K562 (cell line): ENCODE results near the gene PLEKHA6. TPM values are rescaled to one million over a fixed set of nuclear protein-coding genes. Genes with fewer than 3 reads are reported as not detected.

ENCODE experiments used
- ATAC-seq: fragments of 200-7000 bp; cut with Tn5 transposase; 3 replicates; pipeline ENCODE4 v1.9.1; 2020; ENCODE audit warnings: moderate library complexity
- BruUV-seq: library from RNA; stranded (reverse); fragments of 400-500 nt; replicated peaks from 2 replicates; lab custom pipeline; 2021; lab: Mats Ljungman, UMichigan
- CTCF ChIA-PET: fragments of 300-600 bp; formaldehyde crosslinking; extraction: SDS; loops from one replicate; lab custom pipeline; 2021; ENCODE audit warnings: low intra/inter-chr PET ratio; lab: Yijun Ruan, JAX
- POLR2A ChIA-PET: fragments of 300-600, 350-650 bp; sonication (Branson Sonifier 250); formaldehyde crosslinking; extraction: SDS; loops from one replicate; lab custom pipeline; 2021; ENCODE audit warnings: antibody characterized with exemption, inconsistent platforms; lab: Yijun Ruan, JAX
- DNase-seq, 4 experiments: peaks; one replicate each; pipeline versions ENCODE4 v3.0.0 to v3.0.0-alpha.2; 2011 to 2018; ENCODE audit warnings: low spot score in 3 of 4, mixed read lengths in 3 of 4; ENCODE audit errors: extremely low read depth in 1 of 4
- FAIRE-seq: peaks from 2 replicates; lab custom pipeline; 2011; peaks lifted over from hg19 to GRCh38; lab: Jason Lieb, UNC
- H2AFZ ChIP-seq: 2 replicates; pipeline ENCODE4 v1.6.0; 2011; ENCODE audit warnings: low read depth, low read length, control low read depth, inconsistent platforms
- H3K27ac ChIP-seq: fragments of 200-600 bp; 3 replicates; pipeline ENCODE4 v1.8.0; 2011; ENCODE audit warnings: low read depth, mild to moderate bottlenecking, control low read depth, inconsistent platforms, low read length, moderate library complexity, mixed read lengths; ENCODE audit errors: extremely low read depth
- H3K27me3 ChIP-seq, 2 experiments: fragments of 300-600 bp in 1 of 2; 2 replicates in 1 of 2; 3 replicates in 1 of 2; pipeline versions ENCODE4 v1.6.0 to v1.8.0; 2011; ENCODE audit warnings: inconsistent platforms in 2 of 2, low read length in 2 of 2, mild to moderate bottlenecking in 1 of 2, mixed read lengths in 1 of 2, moderate library complexity in 1 of 2; ENCODE audit not compliant: control insufficient read depth in 2 of 2, insufficient read depth in 2 of 2
- H3K36me3 ChIP-seq: fragments of 300-600 bp; 3 replicates; pipeline ENCODE4 v1.8.0; 2011; ENCODE audit warnings: mild to moderate bottlenecking, low read length, inconsistent platforms; ENCODE audit not compliant: control insufficient read depth, insufficient read depth
- H3K4me1 ChIP-seq, 2 experiments: fragments of 200-600 bp in 1 of 2; replicated peaks in 1 of 2; 2 replicates in 1 of 2; 3 replicates in 1 of 2; pipeline versions ENCODE4 v1.5.1 to v1.8.0; 2011; ENCODE audit warnings: inconsistent platforms in 2 of 2, low read length in 2 of 2, mild to moderate bottlenecking in 1 of 2, mixed read lengths in 1 of 2, moderate library complexity in 1 of 2; ENCODE audit not compliant: control insufficient read depth in 2 of 2, insufficient read depth in 2 of 2
- H3K4me2 ChIP-seq: 2 replicates; pipeline ENCODE4 v1.6.1; 2011; ENCODE audit warnings: low read length, control low read depth, inconsistent platforms, mixed read lengths; ENCODE audit not compliant: insufficient read depth
- H3K4me3 ChIP-seq: fragments of 200-600 bp; sonication (generic), shearing (Covaris generic); 2 replicates; pipeline ENCODE4 v1.5.1; 2016; ENCODE audit warnings: control low read depth, inconsistent platforms
- H3K79me2 ChIP-seq: fragments of 200-600 bp; 3 replicates; pipeline ENCODE4 v1.8.0; 2011; ENCODE audit warnings: low read length, inconsistent platforms; ENCODE audit not compliant: control insufficient read depth, insufficient read depth
- H3K9ac ChIP-seq, 2 experiments: 2 replicates each; pipeline versions ENCODE4 v1.6.0 to v1.6.1; 2011; ENCODE audit warnings: low read depth in 2 of 2, low read length in 2 of 2, control low read depth in 1 of 2, inconsistent platforms in 1 of 2, mild to moderate bottlenecking in 1 of 2, mixed read lengths in 1 of 2; ENCODE audit not compliant: insufficient read depth in 1 of 2
- H3K9me1 ChIP-seq: one replicate; pipeline ENCODE4 v1.6.0; 2011; ENCODE audit warnings: inconsistent platforms, mild to moderate bottlenecking, low read length, moderate library complexity; ENCODE audit not compliant: control insufficient read depth, insufficient read depth
- H3K9me3 ChIP-seq: replicated peaks from 2 replicates; pipeline ENCODE4 v1.5.1; 2011; ENCODE audit warnings: low read depth, low read length, inconsistent platforms; ENCODE audit not compliant: control insufficient read depth, insufficient read depth
- H4K20me1 ChIP-seq: replicated peaks from 2 replicates; pipeline ENCODE4 v1.6.1; 2011; ENCODE audit warnings: low read length, inconsistent platforms, mixed read lengths; ENCODE audit not compliant: control insufficient read depth, insufficient read depth
- ETV1 ChIP-seq: fragments of 450-650 bp; conservative IDR thresholded peaks from 2 replicates; pipeline ENCODE4 v1.6.1; 2016; ENCODE audit warnings: missing genetic modification characterization, control low read depth, low read depth, missing compliant biosample characterization
- KDM4B ChIP-seq, 2 experiments: fragments of 450-650 bp in 1 of 2; sonication (generic) in 1 of 2; IDR thresholded peaks; 2 replicates each; pipeline ENCODE4 v1.6.1; 2016 to 2017; ENCODE audit warnings: borderline replicate concordance in 2 of 2, antibody characterized with exemption in 1 of 2, low read depth in 1 of 2, mild to moderate bottlenecking in 1 of 2
- LEF1 ChIP-seq: fragments of 450-650 bp; IDR thresholded peaks from 2 replicates; pipeline ENCODE4 v1.6.1; 2016; ENCODE audit warnings: mild to moderate bottlenecking
- RUNX1 ChIP-seq: sonication (generic); IDR thresholded peaks from 2 replicates; pipeline ENCODE4 v1.6.1; 2016; ENCODE audit warnings: antibody characterized with exemption, low read depth
- SAFB2 ChIP-seq: fragments of 200-400 bp; formaldehyde crosslinking; IDR thresholded peaks from 2 replicates; pipeline ENCODE4 v1.6.1; 2018; ENCODE audit warnings: borderline replicate concordance, low read length, low read depth, moderate library complexity; ENCODE audit not compliant: severe bottlenecking
- TRIM25 ChIP-seq: fragments of 450-650 bp; IDR thresholded peaks from 2 replicates; pipeline ENCODE4 v1.7.0; 2016; ENCODE audit warnings: borderline replicate concordance
- TSC22D4 ChIP-seq: fragments of 450-650 bp; IDR thresholded peaks from 2 replicates; pipeline ENCODE4 v1.6.1; 2016; ENCODE audit warnings: missing genetic modification characterization, missing biosample characterization, control low read depth
- ZNF224 ChIP-seq: sonication (generic); formaldehyde crosslinking; IDR thresholded peaks from 2 replicates; pipeline ENCODE4 v1.8.0; 2022; ENCODE audit warnings: mild to moderate bottlenecking, missing genetic modification reagents
- WGBS: fragments of 100-300 bp; shearing (Covaris generic); methylation state at CpG from one replicate; pipeline ENCODE4 v1.1.6; 2016; ENCODE audit warnings: low coverage, mixed read lengths; ENCODE audit not compliant: insufficient coverage; ENCODE audit errors: missing lambda C conversion rate; 5-methylcytosine and 5-hydroxymethylcytosine counted together
- in situ Hi-C: fragments of 300-500 bp; cut with MboI; formaldehyde crosslinking; loops from 4 replicates; pipeline ENCODE4 v1.15.0; 2018; ENCODE audit warnings: inconsistent platforms, mixed read lengths
- intact Hi-C: fragments of 100-400 bp; cut with micrococcal nuclease; formaldehyde crosslinking; loops from 2 replicates; pipeline ENCODE4 v1.14.2; 2022
- polyA plus RNA-seq, 8 experiments: library from polyadenylated mRNA; depleted of rRNA in 4 of 8; stranded (reverse) in 5 of 8; unstranded in 3 of 8; fragments of >200 nt; fragmentation: Nextera tagmentation in 2 of 8; fragmentation: Illumina TruSeq in 1 of 8; extraction: Ambion mirVana in 2 of 8; extraction: Trizol in 1 of 8; gene quantifications; 2 replicates each; pipeline versions ENCODE4 v1.2.1 to v1.2.3, GENCODE V29; 2011 to 2014; ENCODE audit warnings: inconsistent platforms in 1 of 8, missing spikeins in 1 of 8
- total RNA-seq, 7 experiments: library from RNA; depleted of rRNA in 6 of 7; stranded (reverse); fragments of >200 nt in 6 of 7; fragmentation: Illumina TruSeq in 2 of 7; extraction: Trizol in 2 of 7; gene quantifications; 2 replicates each; pipeline versions ENCODE4 v1.2.1 to v1.2.3, GENCODE V29; 2011 to 2021; ENCODE audit warnings: low replicate concordance in 1 of 7
- TF ChIP-seq, protein P1 (sequence below), 2 experiments: fragments of 450-650 bp in 1 of 2; sonication (generic) in 1 of 2; formaldehyde crosslinking in 1 of 2; IDR thresholded peaks in 1 of 2; conservative IDR thresholded peaks in 1 of 2; 2 replicates each; pipeline versions ENCODE4 v1.6.1 to v1.8.1; 2016 to 2023; ENCODE audit warnings: mild to moderate bottlenecking in 2 of 2, moderate library complexity in 2 of 2, inconsistent platforms in 1 of 2, missing genetic modification reagents in 1 of 2

PLEKHA6 gene
- total and polyA plus RNA-seq, 9 of the 15 experiments (the other 6 are each of a cell fraction or from before 2014, with no cell fraction given): under 0.01 to 0.33 (median 0.01) TPM; not detected in 4

DNA sequence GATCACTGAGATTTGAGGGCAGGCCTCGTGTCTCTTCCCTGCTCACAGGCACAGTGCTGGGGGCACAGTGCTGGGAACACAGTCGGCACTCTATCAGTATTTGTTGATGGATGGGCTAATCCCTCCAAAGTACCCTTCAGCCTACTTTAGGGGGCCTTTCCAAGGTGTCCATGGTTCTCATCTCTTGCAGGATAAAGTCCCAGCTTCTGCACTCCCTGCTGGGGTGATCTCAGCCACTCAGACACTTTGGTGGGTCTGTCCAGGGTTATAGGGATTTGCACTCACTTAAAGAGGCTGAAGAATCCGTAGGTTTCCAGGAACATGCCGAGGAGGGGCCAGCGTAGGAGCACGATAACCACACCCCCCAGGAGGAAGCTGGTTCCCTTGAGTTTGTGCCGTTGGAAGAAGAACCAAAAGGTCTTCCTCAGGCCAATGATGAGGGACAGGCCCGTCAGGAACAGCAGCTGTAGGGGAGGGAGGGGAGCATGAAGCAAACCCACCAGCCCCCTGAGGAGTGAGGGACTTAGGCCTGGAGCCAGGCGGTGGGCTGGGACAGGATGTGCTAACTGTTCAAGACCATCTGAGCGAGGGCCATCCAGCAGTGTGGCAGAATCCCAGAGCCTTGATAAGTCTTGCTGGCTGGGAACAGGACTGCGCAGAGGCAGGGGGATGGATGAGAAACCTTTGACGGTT is 158.2 kb downstream of the PLEKHA6 start:
- 0% methylated on average over 12 of the region's 12 CpGs for whole genome bisulfite sequencing
- in situ Hi-C loops: no loop called here
- no TSS peak for BruUV-seq
- ATAC-seq: no peak
- intact Hi-C loops: no loop called here
- Histone ChIP-seq H3K36me3 (no peaks in the 10 kb centered on the region), H3K4me1 (no peaks in the 10 kb centered on the region)
- TF ChIP-seq ETV1 (tag) (no peak), TRIM25 (no peak), LEF1 (no peak), RUNX1 (no peak), KDM4B (IDR thresholded peaks at IDR 0.05; ENCODE audit: borderline replicate concordance in 2 of 2, low read depth in 1 of 2) (no peak), SAFB2 (no peak), ZNF224 (CRISPR knock-in tag) (no peak), TSC22D4 (tag) (no peak)
- TF ChIP-seq, protein P1, sequence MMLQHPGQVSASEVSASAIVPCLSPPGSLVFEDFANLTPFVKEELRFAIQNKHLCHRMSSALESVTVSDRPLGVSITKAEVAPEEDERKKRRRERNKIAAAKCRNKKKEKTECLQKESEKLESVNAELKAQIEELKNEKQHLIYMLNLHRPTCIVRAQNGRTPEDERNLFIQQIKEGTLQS (IDR thresholded peaks at IDR 0.05): no peak
- TF ChIP-seq, protein P1 (CRISPR knock-in tag; conservative IDR thresholded peaks at IDR 0.05): no peak
- TF ChIP-seq, all 486 proteins: peak for 0
- no peaks in the 10 kb centered on the region for H3K9me1 ChIP-seq
- no peak overlapping the region for H3K4me2 ChIP-seq
- FAIRE-seq: no peak
- H3K4me3 ChIP-seq: no peak overlapping the region
- no peak overlapping the region for H2AFZ ChIP-seq
- no peaks in the 10 kb centered on the region for H3K9me3 ChIP-seq
- H3K27me3 ChIP-seq: peaks cover 21 to 72% of the 10 kb centered on the region in 2 experiments
- H3K9ac ChIP-seq: no peak overlapping the region
- ChIA-PET CTCF (interaction anchor here (0.6 kb wide), 1 partner anchor 37 kb away, joined by 4 read pairs; no protein-coding TSS in a partner anchor), POLR2A (no interaction called here)
- no peak for DNase-seq
- no peak overlapping the region for H3K27ac ChIP-seq
- H4K20me1 ChIP-seq: no peaks in the 10 kb centered on the region
- no peaks in the 10 kb centered on the region for H3K79me2 ChIP-seq
